Cardiac muscle cell (in vitro differentiated cells and primary cell): ENCODE data around the gene HES1. TPM values are rescaled to one million over a fixed set of nuclear protein-coding genes. Genes with fewer than 3 reads are reported as not detected.

Experiments used
- DNase-seq, 2 donors: peaks; one replicate each; pipeline versions ENCODE4 v3.0.0 to v3.0.0-alpha.2; 2010 to 2017; ENCODE audit warnings: low read depth in 1 of 2, low spot score in 1 of 2
- H3K27ac ChIP-seq: fragments of 200-600 bp; sonication (generic); 2 replicates; pipeline ENCODE4 v1.5.1; 2016
- H3K27me3 ChIP-seq: fragments of 200-600 bp; sonication (generic); 2 replicates; pipeline ENCODE4 v1.6.0; 2016; ENCODE audit warnings: control low read depth
- H3K36me3 ChIP-seq: fragments of 200-600 bp; sonication (generic); 2 replicates; pipeline ENCODE4 v1.5.1; 2016; ENCODE audit warnings: control low read depth
- H3K4me1 ChIP-seq: fragments of 200-600 bp; sonication (generic); 2 replicates; pipeline ENCODE4 v1.8.1; 2017; ENCODE audit warnings: low read depth, mild to moderate bottlenecking, mixed run types
- H3K4me3 ChIP-seq: fragments of 200-600 bp; sonication (generic); 2 replicates; pipeline ENCODE4 v1.5.1; 2016; ENCODE audit warnings: mild to moderate bottlenecking
- H3K9me3 ChIP-seq: fragments of 200-600 bp; sonication (generic); 2 replicates; pipeline ENCODE4 v1.5.1; 2017; ENCODE audit warnings: low read depth, mild to moderate bottlenecking, control low read depth
- CTCF ChIP-seq: IDR thresholded peaks from 2 replicates; pipeline ENCODE4 v1.5.1; 2012; ENCODE audit warnings: low read depth, mild to moderate bottlenecking, low read length
- polyA plus RNA-seq: library from polyadenylated mRNA; unstranded; fragments of >200 nt; fragmentation: Nextera tagmentation; extraction: Ambion mirVana; gene quantifications from 2 replicates; pipeline ENCODE4 v1.2.1, GENCODE V29; 2016
- total RNA-seq: library from RNA; depleted of rRNA; stranded (reverse); fragments of >200 nt; gene quantifications from 2 replicates; pipeline ENCODE4 v1.2.3, GENCODE V29; 2016

HES1 gene
- total and polyA plus RNA-seq, 2 experiments from 2014 or later: 22.6 to 33.9 TPM

GRCh38 chr3:194093842-194094241, 42.1 kb upstream of the HES1 start:
- no peaks in the 10 kb centered on the region for H3K36me3 ChIP-seq
- H3K27me3 ChIP-seq: no peaks in the 10 kb centered on the region
- DNase-seq: no peak
- H3K4me1 ChIP-seq: no peaks in the 10 kb centered on the region
- TF ChIP-seq CTCF: no peak
- H3K9me3 ChIP-seq: no peaks in the 10 kb centered on the region
- no peak overlapping the region for H3K27ac ChIP-seq
- H3K4me3 ChIP-seq: no peak overlapping the region

- no peak overlapping the region for H3K4me3 ChIP-seq
- no peaks in the 10 kb centered on the region for H3K27me3 ChIP-seq
- no peak overlapping the region for H3K27ac ChIP-seq
- H3K36me3 ChIP-seq: no peaks in the 10 kb centered on the region
- no peak for DNase-seq
- no peaks in the 10 kb centered on the region for H3K9me3 ChIP-seq
- TF ChIP-seq CTCF: no peak
- no peaks in the 10 kb centered on the region for H3K4me1 ChIP-seq
These were observed 40.5 kb upstream of the HES1 start for GRCh38 chr3:194095464-194095863.

- H3K9me3 ChIP-seq: no peaks in the 10 kb centered on the region
- no peaks in the 10 kb centered on the region for H3K4me1 ChIP-seq
- no peak overlapping the region for H3K27ac ChIP-seq
- H3K27me3 ChIP-seq: no peaks in the 10 kb centered on the region
- H3K4me3 ChIP-seq: no peak overlapping the region
- DNase-seq: no peak
- H3K36me3 ChIP-seq: no peaks in the 10 kb centered on the region
- TF ChIP-seq CTCF: no peak
These were observed 40.0 kb upstream of the HES1 start for GRCh38 chr3:194095902-194096301.

- no peaks in the 10 kb centered on the region for H3K27me3 ChIP-seq
- no peak overlapping the region for H3K27ac ChIP-seq
- DNase-seq: peak in 1 of 2 donors; percentile 39
- no peaks in the 10 kb centered on the region for H3K4me1 ChIP-seq
- TF ChIP-seq CTCF: no peak
- no peaks in the 10 kb centered on the region for H3K36me3 ChIP-seq
- no peak overlapping the region for H3K4me3 ChIP-seq
- H3K9me3 ChIP-seq: no peaks in the 10 kb centered on the region
These were observed 38.6 kb upstream of the HES1 start for GRCh38 chr3:194097141-194097882.

GRCh38 chr3:194098081-194098842, 37.7 kb upstream of the HES1 start:
- Histone ChIP-seq H3K4me1 (no peaks in the 10 kb centered on the region), H3K27me3 (no peaks in the 10 kb centered on the region), H3K36me3 (no peaks in the 10 kb centered on the region), H3K4me3 (no peak overlapping the region), H3K27ac (no peak overlapping the region), H3K9me3 (no peaks in the 10 kb centered on the region)
- DNase-seq: no peak
- TF ChIP-seq CTCF: no peak
